NB4 (cell line): Measurements from ENCODE around the gene ZEB2.

ENCODE experiments used
- CTCF ChIP-seq: IDR thresholded peaks from one replicate; pipeline ENCODE4 v1.5.1; 2012; ENCODE audit warnings: low read depth, low read length
- MAX ChIP-seq: IDR thresholded peaks from 2 replicates; pipeline ENCODE4 v1.6.1; 2011; ENCODE audit warnings: low read depth, low read length
- MYC ChIP-seq: IDR thresholded peaks from 2 replicates; pipeline ENCODE4 v1.6.1; 2011; ENCODE audit warnings: low read depth, low read length
- POLR2A ChIP-seq: IDR thresholded peaks from 2 replicates; pipeline ENCODE4 v1.6.1; 2011; ENCODE audit warnings: mild to moderate bottlenecking; ENCODE audit not compliant: insufficient read length; ENCODE audit errors: extremely low read depth

- TF ChIP-seq CTCF (no peak), MAX (no peak), POLR2A (no peak), MYC (no peak)
Observed at GRCh38 chr2:144402251-144402650, 117.7 kb downstream of the ZEB2 start.
